AG04449 (cell line): ENCODE results near the gene ONECUT3.

Source experiments
- CTCF ChIA-PET: fragments of 350-600 bp; formaldehyde crosslinking; extraction: SDS; loops from one replicate; lab custom pipeline; 2021; ENCODE audit warnings: antibody characterized with exemption; lab: Yijun Ruan, JAX
- POLR2A ChIA-PET: fragments of 400-600, 350-600 bp; formaldehyde crosslinking; extraction: SDS; loops from one replicate; lab custom pipeline; 2020; ENCODE audit warnings: antibody characterized with exemption, inconsistent platforms; lab: Yijun Ruan, JAX
- DNase-seq: peaks from one replicate; pipeline ENCODE4 v3.0.0-alpha.2; 2010; ENCODE audit warnings: low read depth, low spot score
- H3K4me3 ChIP-seq: 2 replicates; pipeline ENCODE4 v1.5.1; 2011; ENCODE audit warnings: low read depth, mild to moderate bottlenecking, control low read depth, low read length
- CTCF ChIP-seq: IDR thresholded peaks from one replicate; pipeline ENCODE4 v1.5.1; 2011; ENCODE audit warnings: mild to moderate bottlenecking, moderate library complexity, low read length, control low read depth, inconsistent platforms; ENCODE audit not compliant: insufficient read depth; ENCODE audit errors: missing control alignments

Gene ONECUT3

GRCh38 chr19:1748873-1749341 lies 4.4 kb upstream of the ONECUT3 start:
- no peak for DNase-seq
- POLR2A ChIA-PET, result no interaction called here
- CTCF ChIA-PET, result no interaction called here
- H3K4me3 ChIP-seq, result no peak overlapping the region
- TF ChIP-seq CTCF, result no peak

- ChIA-PET POLR2A (no interaction called here), CTCF (interaction anchor here (1.5 to 1.7 kb wide), 3 partner anchors 18 to 203 kb away, joined by 4 to 8 read pairs (median 7); no protein-coding TSS in a partner anchor)
- DNase-seq, result no peak
- TF ChIP-seq CTCF, result no peak
- H3K4me3 ChIP-seq, result no peak overlapping the region
These were observed 3.6 kb upstream of the ONECUT3 start for GRCh38 chr19:1749373-1750342.

GRCh38 chr19:1750343-1751021 lies 2.8 kb upstream of the ONECUT3 start:
- H3K4me3 ChIP-seq, result no peak overlapping the region
- DNase-seq, result no peak
- ChIA-PET CTCF (interaction anchor here (0.9 to 1.7 kb wide), 4 partner anchors 17 to 204 kb away, joined by 4 to 8 read pairs (median 6); no protein-coding TSS in a partner anchor), POLR2A (no interaction called here)
- no peak for TF ChIP-seq CTCF

GRCh38 chr19:1751367-1752008 lies 1.8 kb upstream of the ONECUT3 start:
- DNase-seq, result no peak
- ChIA-PET CTCF (interaction anchor here (0.5 to 1.7 kb wide), 5 partner anchors 16 to 205 kb away, joined by 3 to 8 read pairs (median 4); no protein-coding TSS in a partner anchor), POLR2A (no interaction called here)
- H3K4me3 ChIP-seq, result no peak overlapping the region
- TF ChIP-seq CTCF, result no peak

GRCh38 chr19:1752009-1752756 lies 1.1 kb upstream of the ONECUT3 start:
- POLR2A ChIA-PET, result no interaction called here
- CTCF ChIA-PET, result no interaction called here

More at GRCh38 chr19:1752009-1752756, 1.1 kb upstream of the ONECUT3 start:
- no peak for DNase-seq
- no peak overlapping the region for H3K4me3 ChIP-seq
- TF ChIP-seq CTCF, result no peak
